HEK293T (cell line): ENCODE results near the gene CBLL2.
A peak's percentile ranks its signal among the peaks of the same experiment; 100 is the strongest.

Source experiments
- CTCF ChIA-PET: fragments of 350-600 bp; formaldehyde crosslinking; extraction: SDS; loops from one replicate; lab custom pipeline; 2021; ENCODE audit warnings: antibody characterized with exemption, inconsistent platforms; lab: Yijun Ruan, JAX
- POLR2A ChIA-PET: fragments of 350-600 bp; formaldehyde crosslinking; extraction: SDS; loops from one replicate; lab custom pipeline; 2020; ENCODE audit warnings: antibody characterized with exemption, inconsistent platforms; lab: Yijun Ruan, JAX
- DNase-seq: peaks from one replicate; pipeline ENCODE4 v3.0.0; 2012; ENCODE audit warnings: mixed read lengths; ENCODE audit errors: extremely low spot score
- ARNT ChIP-seq: fragments of 450-650 bp; IDR thresholded peaks from 2 replicates; pipeline ENCODE4 v1.6.1; 2017; ENCODE audit warnings: mild to moderate bottlenecking
- BHLHE40 ChIP-seq: fragments of 450-650 bp; IDR thresholded peaks from 2 replicates; pipeline ENCODE4 v1.6.1; 2016; ENCODE audit warnings: mild to moderate bottlenecking, moderate library complexity, borderline replicate concordance
- CTBP1 ChIP-seq: fragments of 450-650 bp; IDR thresholded peaks from 2 replicates; pipeline ENCODE4 v1.6.1; 2016; ENCODE audit warnings: borderline replicate concordance
- ELF4 ChIP-seq: fragments of 450-650 bp; IDR thresholded peaks from 2 replicates; pipeline ENCODE4 v1.6.1; 2017; ENCODE audit warnings: antibody characterized with exemption
- FOXA1 ChIP-seq: fragments of 450-650 bp; IDR thresholded peaks from 2 replicates; pipeline ENCODE4 v1.6.1; 2016; ENCODE audit warnings: mild to moderate bottlenecking
- FOXK2 ChIP-seq: fragments of 450-650 bp; IDR thresholded peaks from 2 replicates; pipeline ENCODE4 v1.6.1; 2016; ENCODE audit warnings: mild to moderate bottlenecking
- FOXM1 ChIP-seq: fragments of 450-650 bp; IDR thresholded peaks from 2 replicates; pipeline ENCODE4 v1.6.1; 2017; ENCODE audit warnings: mild to moderate bottlenecking, borderline replicate concordance
- HDGF ChIP-seq: fragments of 450-650 bp; IDR thresholded peaks from 2 replicates; pipeline ENCODE4 v1.6.1; 2017; ENCODE audit warnings: antibody characterized with exemption, borderline replicate concordance
- L3MBTL2 ChIP-seq: fragments of 450-650 bp; conservative IDR thresholded peaks from 2 replicates; pipeline ENCODE4 v1.6.1; 2016; ENCODE audit warnings: mild to moderate bottlenecking
- LEF1 ChIP-seq: fragments of 450-650 bp; IDR thresholded peaks from 2 replicates; pipeline ENCODE4 v1.6.1; 2017; ENCODE audit warnings: mild to moderate bottlenecking, borderline replicate concordance
- NFRKB ChIP-seq: fragments of 450-650 bp; IDR thresholded peaks from 2 replicates; pipeline ENCODE4 v1.6.1; 2016; ENCODE audit warnings: mild to moderate bottlenecking, moderate library complexity
- PKNOX1 ChIP-seq: fragments of 450-650 bp; IDR thresholded peaks from 2 replicates; pipeline ENCODE4 v1.6.1; 2016
- SP1 ChIP-seq: fragments of 450-650 bp; IDR thresholded peaks from 2 replicates; pipeline ENCODE4 v1.6.1; 2017
- SUZ12 ChIP-seq: fragments of 450-650 bp; IDR thresholded peaks from 2 replicates; pipeline ENCODE4 v1.6.1; 2016; ENCODE audit warnings: mild to moderate bottlenecking
- TARDBP ChIP-seq: fragments of 450-650 bp; IDR thresholded peaks from 2 replicates; pipeline ENCODE4 v1.6.1; 2016
- ZNF384 ChIP-seq: fragments of 450-650 bp; IDR thresholded peaks from 2 replicates; pipeline ENCODE4 v1.6.1; 2016

CBLL2 gene

DNA sequence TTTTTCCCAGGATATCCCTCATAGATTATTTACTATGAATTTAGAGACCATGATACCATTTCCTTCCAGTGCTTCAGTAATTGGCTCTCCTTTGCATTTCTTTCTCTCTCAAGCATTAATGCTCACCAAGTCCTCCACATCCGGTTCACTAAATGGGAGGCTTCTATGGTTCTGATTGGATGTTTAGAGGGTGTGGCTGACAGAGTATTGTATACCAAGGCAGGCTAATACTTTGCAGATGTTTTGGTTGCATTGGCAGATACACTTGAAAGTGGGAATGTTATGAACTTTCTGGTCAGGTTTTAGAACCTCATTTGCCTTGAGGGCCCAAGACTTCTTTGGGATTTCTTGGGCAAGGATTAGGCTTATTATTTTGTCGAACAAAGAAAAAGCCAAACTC is 24.2 kb downstream of the CBLL2 start:
- TF ChIP-seq SUZ12 (no peak), ELF4 (no peak), TARDBP (no peak), FOXM1 (no peak), LEF1 (no peak), ZNF384 (no peak), HDGF (no peak), PKNOX1 (no peak), FOXK2 (no peak), CTBP1 (no peak), NFRKB (no peak), ARNT (no peak), SP1 (no peak), BHLHE40 (no peak), FOXA1 (no peak), L3MBTL2 (no peak)
- no peak for DNase-seq
- ChIA-PET POLR2A (no interaction called here), CTCF (no interaction called here)

- ChIA-PET POLR2A (no interaction called here), CTCF (interaction anchor here (0.6 kb wide), 1 partner anchor 439 kb away, joined by 3 read pairs; no protein-coding TSS in a partner anchor)
- peak; percentile 41 for DNase-seq
- TF ChIP-seq SUZ12 = no peak
- TF ChIP-seq HDGF = no peak
- no peak for TF ChIP-seq FOXA1
- TF ChIP-seq LEF1 = no peak
- no peak for TF ChIP-seq L3MBTL2
- TF ChIP-seq TARDBP = no peak
- no peak for TF ChIP-seq SP1
- no peak for TF ChIP-seq ZNF384
- no peak for TF ChIP-seq FOXM1
- no peak for TF ChIP-seq NFRKB
Observed at GRCh38 chrX:22300130-22300529, 27.4 kb downstream of the CBLL2 start.

GRCh38 chrX:22310779-22311178 is 38.1 kb downstream of the CBLL2 start:
- no peak for DNase-seq
- ChIA-PET POLR2A (no interaction called here), CTCF (no interaction called here)
- TF ChIP-seq TARDBP (no peak), BHLHE40 (no peak), HDGF (no peak), LEF1 (no peak), L3MBTL2 (no peak), CTBP1 (no peak), PKNOX1 (no peak), NFRKB (no peak), FOXK2 (no peak), FOXA1 (no peak), SUZ12 (no peak), SP1 (no peak), ELF4 (no peak), FOXM1 (no peak), ARNT (no peak), ZNF384 (no peak)

DNA sequence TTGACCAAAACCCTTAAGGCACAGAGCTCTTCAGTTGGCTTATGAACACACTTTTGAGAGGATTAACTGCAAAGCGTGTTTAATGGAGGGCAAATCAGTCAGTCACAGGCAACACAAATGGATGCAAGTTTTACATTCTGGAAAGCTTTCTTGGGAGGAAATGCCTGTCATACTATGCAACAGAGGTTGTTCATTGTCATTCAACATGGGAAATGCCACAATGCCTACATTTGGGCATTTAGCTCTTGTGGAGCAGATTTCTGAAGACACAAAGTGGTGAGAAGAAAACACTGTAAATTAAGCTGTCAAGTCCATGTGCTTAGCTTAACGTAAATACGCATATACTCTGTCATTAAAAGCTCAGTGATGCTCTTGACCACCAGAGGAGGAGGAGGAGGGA is 41.1 kb downstream of the CBLL2 start:
- POLR2A ChIA-PET = no interaction called here
- DNase-seq = no peak
- CTCF ChIA-PET = interaction anchor here (0.6 kb wide), 1 partner anchor 178 kb away, joined by 3 read pairs; no protein-coding TSS in a partner anchor
- TF ChIP-seq FOXK2 = no peak
- no peak for TF ChIP-seq HDGF
- TF ChIP-seq FOXM1 = no peak
- no peak for TF ChIP-seq ELF4

DNA sequence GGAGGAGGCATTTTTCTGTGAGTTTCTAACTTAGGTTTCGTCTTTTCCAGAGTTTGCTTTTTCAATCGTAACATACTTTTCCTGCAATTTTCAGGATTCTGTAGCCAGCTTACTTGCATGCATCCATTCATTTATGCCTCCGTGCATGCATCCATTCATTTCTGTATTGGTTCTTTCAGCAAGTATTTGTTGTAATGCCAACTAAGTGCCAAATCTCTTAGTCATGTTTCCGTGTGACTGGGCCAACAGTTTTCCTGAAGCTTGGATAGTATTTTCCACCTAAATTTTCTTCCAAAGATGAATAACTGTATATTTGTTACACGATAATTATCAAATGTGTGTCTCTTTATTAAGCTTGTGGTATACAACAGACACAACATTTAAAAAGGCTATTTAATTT is 41.5 kb downstream of the CBLL2 start:
- CTCF ChIA-PET = interaction anchor here (0.6 kb wide), 1 partner anchor 178 kb away, joined by 3 read pairs; no protein-coding TSS in a partner anchor
- no peak for DNase-seq
- POLR2A ChIA-PET = no interaction called here
- TF ChIP-seq SP1 = no peak
- no peak for TF ChIP-seq FOXA1
- TF ChIP-seq CTBP1 = no peak
- TF ChIP-seq ZNF384 = no peak
- no peak for TF ChIP-seq HDGF
- no peak for TF ChIP-seq FOXM1
- no peak for TF ChIP-seq LEF1

DNA sequence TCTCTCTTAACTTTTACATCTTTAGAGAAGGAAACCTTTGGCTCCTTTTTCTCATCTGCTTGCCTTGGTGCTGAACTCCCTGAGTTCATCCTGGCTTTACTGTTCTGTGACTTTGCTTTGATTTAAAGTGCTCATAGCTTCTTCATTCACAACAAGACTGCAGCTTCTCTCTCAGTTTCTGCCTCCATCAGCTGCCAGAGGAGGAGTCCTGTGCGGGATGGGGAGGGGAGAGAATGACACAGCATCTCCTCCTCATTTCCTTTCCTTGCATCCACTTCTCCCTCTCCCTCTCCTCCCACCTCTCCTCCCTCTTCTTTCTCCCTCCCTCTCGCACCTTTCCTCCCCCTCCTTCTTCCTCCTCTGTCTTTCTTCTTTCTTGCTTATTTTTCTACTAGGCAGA is 42.0 kb downstream of the CBLL2 start:
- CTCF ChIA-PET = no interaction called here
- TF ChIP-seq SP1 (no peak), FOXM1 (no peak), LEF1 (no peak)
- POLR2A ChIA-PET = no interaction called here
- no peak for DNase-seq

- POLR2A ChIA-PET = no interaction called here
- DNase-seq = no peak
- CTCF ChIA-PET = no interaction called here
- TF ChIP-seq CTBP1 (no peak), SP1 (no peak), SUZ12 (no peak), LEF1 (no peak), ELF4 (no peak), BHLHE40 (no peak), ZNF384 (no peak), FOXA1 (no peak), FOXM1 (no peak), TARDBP (no peak), FOXK2 (no peak), NFRKB (no peak), PKNOX1 (no peak), L3MBTL2 (no peak), ARNT (no peak), HDGF (no peak)
Observed at GRCh38 chrX:22315151-22315550, 42.4 kb downstream of the CBLL2 start.
